GM12801 (cell line): Measurements from ENCODE around the gene TBC1D2.

Experiments
- CTCF ChIP-seq: IDR thresholded peaks from one replicate; pipeline ENCODE4 v1.5.1; 2011; ENCODE audit warnings: control low read depth; ENCODE audit not compliant: insufficient read length; ENCODE audit errors: extremely low read depth

Gene TBC1D2

GRCh38 chr9:98162613-98163012 is 92.8 kb downstream of the TBC1D2 start:
- TF ChIP-seq CTCF, result no peak

GRCh38 chr9:98161851-98162250 is 93.6 kb downstream of the TBC1D2 start:
- TF ChIP-seq CTCF, result no peak

GRCh38 chr9:98159790-98160189 is 95.7 kb downstream of the TBC1D2 start:
- TF ChIP-seq CTCF, result no peak

- no peak for TF ChIP-seq CTCF
Observed at GRCh38 chr9:98159301-98159700, 96.1 kb downstream of the TBC1D2 start.

GRCh38 chr9:98158071-98158831 is 97.2 kb downstream of the TBC1D2 start:
- no peak for TF ChIP-seq CTCF

- no peak for TF ChIP-seq CTCF
Observed at GRCh38 chr9:98157372-98157771, 98.1 kb downstream of the TBC1D2 start.

GRCh38 chr9:98154678-98155077 is 100.8 kb downstream of the TBC1D2 start:
- no peak for TF ChIP-seq CTCF
